Panc1 (cell line): ENCODE measurements around the gene CDS2.

Experiments used
- CTCF ChIP-seq: fragments of 450-650 bp; IDR thresholded peaks from 2 replicates; pipeline ENCODE4 v1.5.1; 2017; ENCODE audit warnings: mild to moderate bottlenecking
- POLR2AphosphoS5 ChIP-seq: IDR thresholded peaks from 2 replicates; pipeline ENCODE4 v1.6.1; 2012; ENCODE audit warnings: mild to moderate bottlenecking, low read depth, low read length, moderate library complexity
- REST ChIP-seq, 2 experiments: IDR thresholded peaks; 2 replicates each; pipeline ENCODE4 v1.6.1; 2011 to 2012; ENCODE audit warnings: low read depth in 2 of 2, control low read depth in 1 of 2, low read length in 1 of 2, mild to moderate bottlenecking in 1 of 2, moderate library complexity in 1 of 2; ENCODE audit not compliant: insufficient read depth in 1 of 2

GRCh38 chr20:5150226-5151076 lies 23.6 kb downstream of the CDS2 start:
- no peak for TF ChIP-seq CTCF
- no peak for TF ChIP-seq REST (IDR thresholded peaks at IDR 0.05; ENCODE audit: insufficient read depth in 1 of 2, low read depth in 2 of 2, low read length in 1 of 2)
- no peak for TF ChIP-seq POLR2AphosphoS5
